Measurements from ENCODE around the gene GRIN2A. TPM values are rescaled to one million over a fixed set of nuclear protein-coding genes. Genes with fewer than 3 reads are reported as not detected.

The GRIN2A gene
- polyA plus RNA-seq, 4 donors: 0.66 to 6.5 (median 5.9) TPM

- DNase-seq (ENCODE audit: low read depth in 4 of 4, low spot score in 3 of 4): no peak
Measured at GRCh38 chr16:9980981-9981380, 201.2 kb downstream of the GRIN2A start.

- no peak for DNase-seq (ENCODE audit: low read depth in 4 of 4, low spot score in 3 of 4)
Measured at GRCh38 chr16:9978160-9978725, 204.0 kb downstream of the GRIN2A start.

GRCh38 chr16:9977333-9977897 is 204.8 kb downstream of the GRIN2A start:
- no peak for DNase-seq (ENCODE audit: low read depth in 4 of 4, low spot score in 3 of 4)

- DNase-seq (ENCODE audit: low read depth in 4 of 4, low spot score in 3 of 4): no peak
Measured at GRCh38 chr16:9976601-9977000, 205.6 kb downstream of the GRIN2A start.

GRCh38 chr16:9971907-9972306 is 210.3 kb downstream of the GRIN2A start:
- no peak for DNase-seq (ENCODE audit: low read depth in 4 of 4, low spot score in 3 of 4)

- DNase-seq (ENCODE audit: low read depth in 4 of 4, low spot score in 3 of 4): no peak
Measured at GRCh38 chr16:9970796-9971195, 211.4 kb downstream of the GRIN2A start.

GRCh38 chr16:9970244-9970643 is 212.0 kb downstream of the GRIN2A start:
- no peak for DNase-seq (ENCODE audit: low read depth in 4 of 4, low spot score in 3 of 4)

GRCh38 chr16:9969580-9969979 is 212.6 kb downstream of the GRIN2A start:
- DNase-seq (ENCODE audit: low read depth in 4 of 4, low spot score in 3 of 4): no peak

GRCh38 chr16:9966569-9967157 is 215.6 kb downstream of the GRIN2A start:
- no peak for DNase-seq (ENCODE audit: low read depth in 4 of 4, low spot score in 3 of 4)

GRCh38 chr16:9965079-9965478 is 217.1 kb downstream of the GRIN2A start:
- DNase-seq (ENCODE audit: low read depth in 4 of 4, low spot score in 3 of 4): no peak

- DNase-seq (ENCODE audit: low read depth in 4 of 4, low spot score in 3 of 4): no peak
Measured at GRCh38 chr16:9964426-9964825, 217.8 kb downstream of the GRIN2A start.

GRCh38 chr16:9957433-9957832 is 224.8 kb downstream of the GRIN2A start:
- DNase-seq (ENCODE audit: low read depth in 4 of 4, low spot score in 3 of 4): no peak

- no peak for DNase-seq (ENCODE audit: low read depth in 4 of 4, low spot score in 3 of 4)
Measured at GRCh38 chr16:9957002-9957401, 225.2 kb downstream of the GRIN2A start.

- DNase-seq (ENCODE audit: low read depth in 4 of 4, low spot score in 3 of 4): no peak
Measured at GRCh38 chr16:9955677-9956076, 226.6 kb downstream of the GRIN2A start.

GRCh38 chr16:9953908-9954570 is 228.2 kb downstream of the GRIN2A start:
- no peak for DNase-seq (ENCODE audit: low read depth in 4 of 4, low spot score in 3 of 4)

GRCh38 chr16:9950658-9951057 is 231.6 kb downstream of the GRIN2A start:
- no peak for DNase-seq (ENCODE audit: low read depth in 4 of 4, low spot score in 3 of 4)

GRCh38 chr16:9949396-9949795 is 232.8 kb downstream of the GRIN2A start:
- DNase-seq (ENCODE audit: low read depth in 4 of 4, low spot score in 3 of 4): no peak

GRCh38 chr16:9948933-9949332 is 233.3 kb downstream of the GRIN2A start:
- DNase-seq (ENCODE audit: low read depth in 4 of 4, low spot score in 3 of 4): no peak

- no peak for DNase-seq (ENCODE audit: low read depth in 4 of 4, low spot score in 3 of 4)
Measured at GRCh38 chr16:9946022-9946720, 236.1 kb downstream of the GRIN2A start.

GRCh38 chr16:9943121-9943520 is 239.1 kb downstream of the GRIN2A start:
- DNase-seq (ENCODE audit: low read depth in 4 of 4, low spot score in 3 of 4): no peak

GRCh38 chr16:9941245-9941644 is 241.0 kb downstream of the GRIN2A start:
- DNase-seq (ENCODE audit: low read depth in 4 of 4, low spot score in 3 of 4): no peak

All from left renal pelvis (tissue), 4 donors.